Lower leg skin (tissue), 3 donors: ENCODE data around the gene SDK1.

Experiments
- POLR2A ChIP-seq, 2 donors: fragments of 450-650 bp; IDR thresholded peaks; one replicate each; pipeline ENCODE4 v1.6.1; 2016 to 2017; ENCODE audit warnings: antibody characterized with exemption in 2 of 2, mild to moderate bottlenecking in 1 of 2, moderate library complexity in 1 of 2
- TF ChIP-seq, protein P1 (sequence below), 3 donors: fragments of 450-650 bp; IDR thresholded peaks; one replicate each; pipeline ENCODE4 v1.5.1; 2016; ENCODE audit warnings: antibody characterized with exemption in 3 of 3, mild to moderate bottlenecking in 3 of 3, moderate library complexity in 2 of 3

GRCh38 chr7:4216016-4216415 lies 915.0 kb downstream of the SDK1 start:
- TF ChIP-seq, protein P1, sequence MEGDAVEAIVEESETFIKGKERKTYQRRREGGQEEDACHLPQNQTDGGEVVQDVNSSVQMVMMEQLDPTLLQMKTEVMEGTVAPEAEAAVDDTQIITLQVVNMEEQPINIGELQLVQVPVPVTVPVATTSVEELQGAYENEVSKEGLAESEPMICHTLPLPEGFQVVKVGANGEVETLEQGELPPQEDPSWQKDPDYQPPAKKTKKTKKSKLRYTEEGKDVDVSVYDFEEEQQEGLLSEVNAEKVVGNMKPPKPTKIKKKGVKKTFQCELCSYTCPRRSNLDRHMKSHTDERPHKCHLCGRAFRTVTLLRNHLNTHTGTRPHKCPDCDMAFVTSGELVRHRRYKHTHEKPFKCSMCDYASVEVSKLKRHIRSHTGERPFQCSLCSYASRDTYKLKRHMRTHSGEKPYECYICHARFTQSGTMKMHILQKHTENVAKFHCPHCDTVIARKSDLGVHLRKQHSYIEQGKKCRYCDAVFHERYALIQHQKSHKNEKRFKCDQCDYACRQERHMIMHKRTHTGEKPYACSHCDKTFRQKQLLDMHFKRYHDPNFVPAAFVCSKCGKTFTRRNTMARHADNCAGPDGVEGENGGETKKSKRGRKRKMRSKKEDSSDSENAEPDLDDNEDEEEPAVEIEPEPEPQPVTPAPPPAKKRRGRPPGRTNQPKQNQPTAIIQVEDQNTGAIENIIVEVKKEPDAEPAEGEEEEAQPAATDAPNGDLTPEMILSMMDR (IDR thresholded peaks at IDR 0.05) = no peak
- no peak for TF ChIP-seq POLR2A (IDR thresholded peaks at IDR 0.05)
